ENCODE measurements around the gene JMJD1C.
A peak's percentile ranks its signal among the peaks of the same experiment; 100 is the strongest.

JMJD1C gene

GRCh38 chr10:63481815-63482421, 16.1 kb upstream of the JMJD1C start:
- DNase-seq (ENCODE audit: low read depth): no peak

- no peak for DNase-seq (ENCODE audit: low read depth)
Observed at GRCh38 chr10:63480237-63480636, 14.5 kb upstream of the JMJD1C start.

GRCh38 chr10:63478564-63478963, 12.8 kb upstream of the JMJD1C start:
- no peak for DNase-seq (ENCODE audit: low read depth)

- no peak for DNase-seq (ENCODE audit: low read depth)
Observed at GRCh38 chr10:63477927-63478326, 12.2 kb upstream of the JMJD1C start.

- no peak for DNase-seq (ENCODE audit: low read depth)
Observed at GRCh38 chr10:63474488-63474887, 8.7 kb upstream of the JMJD1C start.

- DNase-seq (ENCODE audit: low read depth): no peak
Observed at GRCh38 chr10:63470928-63471327, 5.2 kb upstream of the JMJD1C start.

GRCh38 chr10:63468947-63469346, 3.2 kb upstream of the JMJD1C start:
- no peak for DNase-seq (ENCODE audit: low read depth)

- no peak for DNase-seq (ENCODE audit: low read depth)
Observed at GRCh38 chr10:63467841-63468240, 2.1 kb upstream of the JMJD1C start.

GRCh38 chr10:63466144-63466935, 563 bp upstream of the JMJD1C start:
- peak; percentile 6 for DNase-seq (ENCODE audit: low read depth)

GRCh38 chr10:63464402-63465292, 1.1 kb downstream of the JMJD1C start:
- peak; percentile 28 for DNase-seq (ENCODE audit: low read depth)

GRCh38 chr10:63462442-63462841, 3.3 kb downstream of the JMJD1C start:
- no peak for DNase-seq (ENCODE audit: low read depth)

- DNase-seq (ENCODE audit: low read depth): no peak
Observed at GRCh38 chr10:63458177-63458576, 7.6 kb downstream of the JMJD1C start.

- no peak for DNase-seq (ENCODE audit: low read depth)
Observed at GRCh38 chr10:63457594-63457993, 8.2 kb downstream of the JMJD1C start.

- DNase-seq (ENCODE audit: low read depth): no peak
Observed at GRCh38 chr10:63456437-63457210, 9.2 kb downstream of the JMJD1C start.

GRCh38 chr10:63455507-63455906, 10.3 kb downstream of the JMJD1C start:
- DNase-seq (ENCODE audit: low read depth): no peak

- DNase-seq (ENCODE audit: low read depth): no peak
Observed at GRCh38 chr10:63454631-63455030, 11.1 kb downstream of the JMJD1C start.

GRCh38 chr10:63452524-63452923, 13.3 kb downstream of the JMJD1C start:
- DNase-seq (ENCODE audit: low read depth): no peak

- DNase-seq (ENCODE audit: low read depth): no peak
Observed at GRCh38 chr10:63446716-63447440, 18.9 kb downstream of the JMJD1C start.

- DNase-seq (ENCODE audit: low read depth): no peak
Observed at GRCh38 chr10:63441404-63441803, 24.4 kb downstream of the JMJD1C start.

GRCh38 chr10:63439607-63440006, 26.2 kb downstream of the JMJD1C start:
- DNase-seq (ENCODE audit: low read depth): no peak
